ENCODE measurements around the gene MECR.

DNA sequence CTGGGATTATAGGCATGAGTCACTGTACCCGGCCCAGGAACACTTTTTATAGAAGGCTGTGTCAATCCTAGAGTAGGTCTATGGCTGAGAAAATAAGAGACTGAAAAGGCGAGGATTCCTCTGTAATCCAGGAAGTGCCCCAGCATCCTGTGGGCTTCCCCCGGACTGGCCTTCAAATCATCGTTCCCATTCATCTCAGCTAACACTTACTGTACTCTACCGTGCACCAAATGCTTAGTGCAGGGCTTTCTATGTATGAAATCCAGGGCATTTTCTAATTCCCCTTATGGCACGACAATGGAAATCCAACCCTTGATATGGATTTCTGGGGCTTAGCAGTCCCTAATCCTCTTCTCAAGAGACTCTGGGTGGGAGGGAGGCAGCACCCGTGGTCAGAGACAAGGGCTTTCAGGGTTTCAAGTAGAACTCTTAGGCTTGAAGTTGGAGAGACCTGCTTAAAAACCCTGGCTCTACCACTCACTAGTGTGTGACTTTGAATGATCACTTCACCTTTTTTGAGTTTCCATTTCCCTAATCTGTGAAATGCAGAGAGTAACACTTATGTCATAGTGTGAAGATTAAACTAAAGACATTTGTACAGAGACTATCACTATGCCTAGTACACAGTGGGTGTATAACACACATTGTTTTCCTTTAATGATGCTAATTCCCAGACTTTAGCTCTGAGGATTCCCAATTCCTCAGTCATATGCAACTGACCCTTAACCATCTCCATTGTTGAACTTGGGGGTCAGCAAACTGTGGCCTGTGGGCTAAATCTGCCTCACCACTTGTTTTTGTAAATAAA lies 20.3 kb downstream of the MECR start:
- TF ChIP-seq, protein P1, sequence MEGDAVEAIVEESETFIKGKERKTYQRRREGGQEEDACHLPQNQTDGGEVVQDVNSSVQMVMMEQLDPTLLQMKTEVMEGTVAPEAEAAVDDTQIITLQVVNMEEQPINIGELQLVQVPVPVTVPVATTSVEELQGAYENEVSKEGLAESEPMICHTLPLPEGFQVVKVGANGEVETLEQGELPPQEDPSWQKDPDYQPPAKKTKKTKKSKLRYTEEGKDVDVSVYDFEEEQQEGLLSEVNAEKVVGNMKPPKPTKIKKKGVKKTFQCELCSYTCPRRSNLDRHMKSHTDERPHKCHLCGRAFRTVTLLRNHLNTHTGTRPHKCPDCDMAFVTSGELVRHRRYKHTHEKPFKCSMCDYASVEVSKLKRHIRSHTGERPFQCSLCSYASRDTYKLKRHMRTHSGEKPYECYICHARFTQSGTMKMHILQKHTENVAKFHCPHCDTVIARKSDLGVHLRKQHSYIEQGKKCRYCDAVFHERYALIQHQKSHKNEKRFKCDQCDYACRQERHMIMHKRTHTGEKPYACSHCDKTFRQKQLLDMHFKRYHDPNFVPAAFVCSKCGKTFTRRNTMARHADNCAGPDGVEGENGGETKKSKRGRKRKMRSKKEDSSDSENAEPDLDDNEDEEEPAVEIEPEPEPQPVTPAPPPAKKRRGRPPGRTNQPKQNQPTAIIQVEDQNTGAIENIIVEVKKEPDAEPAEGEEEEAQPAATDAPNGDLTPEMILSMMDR (IDR thresholded peaks at IDR 0.05): no peak
- TF ChIP-seq EZH2phosphoT487 (IDR thresholded peaks at IDR 0.05): no peak
- TF ChIP-seq EZH2 (IDR thresholded peaks at IDR 0.05): no peak

Measured in neural progenitor cell (in vitro differentiated cells).